Tibial nerve (tissue), 4 donors: ENCODE measurements around the gene NHEJ1.

Source experiments
- CTCF ChIP-seq, 5 experiments: fragments of 200-600 bp in 3 of 5; fragments of 450-650 bp in 2 of 5; sonication (generic) in 3 of 5; IDR thresholded peaks; one replicate each; pipeline ENCODE4 v1.5.1; 2016 to 2019; ENCODE audit warnings: antibody characterized with exemption in 5 of 5, mild to moderate bottlenecking in 3 of 5, moderate library complexity in 2 of 5
- EP300 ChIP-seq, 2 donors: sonication (generic); formaldehyde crosslinking; IDR thresholded peaks; one replicate each; pipeline ENCODE4 v1.6.1; 2017; ENCODE audit warnings: antibody characterized with exemption in 2 of 2, mild to moderate bottlenecking in 1 of 2
- POLR2A ChIP-seq, 2 donors: fragments of 450-650 bp; IDR thresholded peaks; one replicate each; pipeline ENCODE4 v1.6.1; 2017; ENCODE audit warnings: antibody characterized with exemption in 2 of 2, mild to moderate bottlenecking in 2 of 2, moderate library complexity in 2 of 2

DNA sequence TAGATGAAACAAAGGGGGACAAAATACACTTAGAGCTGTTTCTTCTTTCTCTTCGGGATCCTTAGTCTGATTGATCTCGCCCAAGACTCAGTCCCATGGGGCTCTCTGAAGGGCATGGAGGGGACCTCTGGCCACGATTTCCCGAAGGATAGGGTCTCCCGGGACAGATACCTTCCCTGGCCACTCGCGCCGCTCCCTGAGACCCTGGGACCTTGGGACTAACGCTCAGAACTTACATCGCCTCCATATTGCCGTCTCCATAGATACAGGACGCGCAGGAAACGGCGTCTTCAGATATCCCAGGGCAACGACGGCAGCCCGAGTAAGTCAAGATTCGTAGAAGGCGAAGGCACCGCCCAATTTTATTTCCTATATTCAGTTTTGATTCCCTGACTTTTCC lies 119.4 kb downstream of the NHEJ1 start, which contains the start of gene CFAP65:
- TF ChIP-seq CTCF (IDR thresholded peaks at IDR 0.05) (no peak), POLR2A (IDR thresholded peaks at IDR 0.05) (no peak), EP300 (IDR thresholded peaks at IDR 0.05) (no peak)
